NB4 (cell line): ENCODE data around the gene NUAK2.
"Not testable (repeated sequence)": the region's sequence is repeated elsewhere in the genome, so short reads cannot be mapped to it uniquely, and the experiment has no call there.

Source experiments
- DNase-seq: peaks from one replicate; pipeline ENCODE4 v3.0.0; 2010; ENCODE audit warnings: low read depth
- H3K4me3 ChIP-seq: one replicate; pipeline ENCODE4 v1.5.1; 2011; ENCODE audit warnings: mild to moderate bottlenecking, low read depth, low read length, moderate library complexity
- MAX ChIP-seq: IDR thresholded peaks from 2 replicates; pipeline ENCODE4 v1.6.1; 2011; ENCODE audit warnings: low read depth, low read length
- MYC ChIP-seq: IDR thresholded peaks from 2 replicates; pipeline ENCODE4 v1.6.1; 2011; ENCODE audit warnings: low read depth, low read length
- POLR2A ChIP-seq: IDR thresholded peaks from 2 replicates; pipeline ENCODE4 v1.6.1; 2011; ENCODE audit warnings: mild to moderate bottlenecking; ENCODE audit not compliant: insufficient read length; ENCODE audit errors: extremely low read depth
- TF ChIP-seq, protein P1 (sequence below): IDR thresholded peaks from one replicate; pipeline ENCODE4 v1.5.1; 2012; ENCODE audit warnings: low read depth, low read length

NUAK2 gene

DNA sequence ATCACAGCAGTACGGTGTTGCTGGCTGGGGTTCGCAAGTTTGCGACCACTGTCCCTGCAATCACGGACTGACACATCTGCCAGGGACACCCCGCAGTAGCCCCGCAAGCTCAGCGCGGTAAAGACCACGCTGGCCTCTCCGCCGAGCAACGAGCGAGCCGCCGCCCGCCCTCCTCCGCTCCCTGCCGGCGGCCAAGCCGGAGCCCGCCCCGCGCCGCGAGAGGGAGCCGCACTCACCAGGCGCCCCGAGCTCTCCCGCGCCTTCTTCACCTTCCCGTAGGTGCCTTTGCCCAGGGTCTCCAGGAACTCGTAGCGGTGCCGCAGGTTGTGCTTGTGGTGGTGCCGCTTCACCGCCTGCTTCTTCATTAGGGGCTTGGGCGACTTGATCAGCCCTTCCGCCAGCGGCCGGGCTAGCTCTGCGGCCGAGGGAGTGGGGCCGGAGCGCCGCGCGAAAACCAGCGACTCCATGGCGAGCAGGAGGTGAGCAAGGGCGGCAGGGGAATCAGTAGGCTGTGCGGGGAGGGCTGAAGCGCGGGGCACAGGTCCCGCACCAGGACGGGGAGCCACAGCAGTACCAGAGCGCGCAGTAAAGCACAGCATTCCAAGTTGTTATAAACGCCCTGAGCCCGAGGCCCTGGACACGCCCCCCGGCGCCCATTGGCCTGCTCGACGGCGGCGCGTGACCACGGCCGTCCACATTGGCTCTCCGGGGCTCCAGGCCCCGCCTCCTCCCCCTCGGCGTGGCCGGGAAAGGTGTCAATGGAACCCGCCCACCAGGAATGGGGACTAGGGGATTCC lies at the start of gene NUAK2:
Gene NUAK2 (minus strand): TSS at position 584 of the 797 bp plus-strand sequence. CDS start 117 bp downstream, at position 467.
- TF ChIP-seq MYC = no peak
- TF ChIP-seq, protein P1, sequence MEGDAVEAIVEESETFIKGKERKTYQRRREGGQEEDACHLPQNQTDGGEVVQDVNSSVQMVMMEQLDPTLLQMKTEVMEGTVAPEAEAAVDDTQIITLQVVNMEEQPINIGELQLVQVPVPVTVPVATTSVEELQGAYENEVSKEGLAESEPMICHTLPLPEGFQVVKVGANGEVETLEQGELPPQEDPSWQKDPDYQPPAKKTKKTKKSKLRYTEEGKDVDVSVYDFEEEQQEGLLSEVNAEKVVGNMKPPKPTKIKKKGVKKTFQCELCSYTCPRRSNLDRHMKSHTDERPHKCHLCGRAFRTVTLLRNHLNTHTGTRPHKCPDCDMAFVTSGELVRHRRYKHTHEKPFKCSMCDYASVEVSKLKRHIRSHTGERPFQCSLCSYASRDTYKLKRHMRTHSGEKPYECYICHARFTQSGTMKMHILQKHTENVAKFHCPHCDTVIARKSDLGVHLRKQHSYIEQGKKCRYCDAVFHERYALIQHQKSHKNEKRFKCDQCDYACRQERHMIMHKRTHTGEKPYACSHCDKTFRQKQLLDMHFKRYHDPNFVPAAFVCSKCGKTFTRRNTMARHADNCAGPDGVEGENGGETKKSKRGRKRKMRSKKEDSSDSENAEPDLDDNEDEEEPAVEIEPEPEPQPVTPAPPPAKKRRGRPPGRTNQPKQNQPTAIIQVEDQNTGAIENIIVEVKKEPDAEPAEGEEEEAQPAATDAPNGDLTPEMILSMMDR = no peak
- no peak for TF ChIP-seq POLR2A
- TF ChIP-seq MAX = no peak
- no peak for DNase-seq
- H3K4me3 ChIP-seq = no peak within 1 kb of the TSS

GRCh38 chr1:205370780-205371179 lies 49.2 kb upstream of the NUAK2 start:
- no peak overlapping the region for H3K4me3 ChIP-seq
- TF ChIP-seq, protein P1 = no peak
- TF ChIP-seq POLR2A = no peak
- TF ChIP-seq MYC = no peak
- no peak for TF ChIP-seq MAX
- no peak for DNase-seq

- TF ChIP-seq, protein P1 = no peak
- TF ChIP-seq MYC = no peak
- TF ChIP-seq MAX = no peak
- no peak for TF ChIP-seq POLR2A
- no peak overlapping the region for H3K4me3 ChIP-seq
- DNase-seq = no peak
Observed at GRCh38 chr1:205369701-205370123, 48.2 kb upstream of the NUAK2 start.

DNA sequence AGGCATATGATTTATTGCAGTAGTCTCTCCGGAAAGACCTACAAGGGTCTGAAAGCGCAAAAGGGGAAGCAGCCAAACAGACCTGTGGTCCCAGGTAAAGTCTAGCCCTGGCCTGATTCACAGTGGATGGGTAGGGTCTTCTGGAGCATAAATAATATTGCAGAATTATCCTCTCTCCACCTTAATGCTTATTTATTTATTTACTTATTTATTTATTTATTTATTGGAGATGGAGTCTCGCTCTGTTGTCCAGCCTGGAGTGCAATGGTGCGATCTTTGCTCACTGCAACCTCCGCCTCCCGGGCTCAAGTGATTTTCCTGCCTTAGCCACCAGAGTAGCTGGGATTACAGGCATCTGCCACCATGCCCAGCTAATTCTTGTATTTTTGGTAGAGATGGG lies 46.9 kb upstream of the NUAK2 start:
- TF ChIP-seq, protein P1 = no peak
- TF ChIP-seq POLR2A (no peak), MAX (no peak), MYC (no peak)
- H3K4me3 ChIP-seq = no peak overlapping the region
- no peak for DNase-seq

- DNase-seq = no peak
- TF ChIP-seq, protein P1 = no peak
- no peak for TF ChIP-seq POLR2A
- no peak overlapping the region for H3K4me3 ChIP-seq
Observed at GRCh38 chr1:205365945-205366463, 44.5 kb upstream of the NUAK2 start.

GRCh38 chr1:205365086-205365485 lies 43.5 kb upstream of the NUAK2 start:
- not testable (repeated sequence) for H3K4me3 ChIP-seq, DNase-seq
